SK-N-SH (cell line): Measurements from ENCODE around the gene OR2V1. TPM values are rescaled to one million over a fixed set of nuclear protein-coding genes. Genes with fewer than 3 reads are reported as not detected.

Experiments used
- CTCF ChIA-PET: fragments of 300-600, 350-600 bp; formaldehyde crosslinking; extraction: SDS; loops from one replicate; lab custom pipeline; 2021; lab: Yijun Ruan, JAX
- POLR2A ChIA-PET: fragments of 350-600 bp; sonication (Branson Sonifier 250); formaldehyde crosslinking; extraction: SDS; loops from one replicate; lab custom pipeline; 2020; ENCODE audit warnings: antibody characterized with exemption, inconsistent platforms; lab: Yijun Ruan, JAX
- DNase-seq: peaks from one replicate; pipeline ENCODE4 v3.0.0; 2012
- H2AFZ ChIP-seq: fragments of 200-600 bp; sonication (generic); 2 replicates; pipeline ENCODE4 v1.8.1; 2016; ENCODE audit warnings: antibody characterized with exemption, mild to moderate bottlenecking, low read depth
- H3F3A ChIP-seq: fragments of 200-600 bp; sonication (generic); replicated peaks from 2 replicates; pipeline ENCODE3; 2016; ENCODE audit warnings: antibody characterized with exemption, mild to moderate bottlenecking; ENCODE audit not compliant: insufficient read depth
- H3K27ac ChIP-seq, 2 experiments: fragments of 200-500 bp in 1 of 2; fragments of 200-600 bp in 1 of 2; sonication (Bioruptor generic) in 1 of 2; sonication (generic), shearing (Covaris generic) in 1 of 2; 2 replicates each; pipeline versions ENCODE4 v1.5.1 to v1.6.1; 2014 to 2016; ENCODE audit warnings: low read depth in 2 of 2, inconsistent platforms in 1 of 2, low read length in 1 of 2, mild to moderate bottlenecking in 1 of 2, mixed read lengths in 1 of 2
- H3K27me3 ChIP-seq: fragments of 200-600 bp; sonication (generic), shearing (Covaris generic); 2 replicates; pipeline ENCODE4 v1.6.1; 2016; ENCODE audit warnings: mixed run types; ENCODE audit not compliant: insufficient read depth
- H3K36me3 ChIP-seq, 2 experiments: fragments of 200-500 bp in 1 of 2; fragments of 200-600 bp in 1 of 2; sonication (Bioruptor generic) in 1 of 2; sonication (generic) in 1 of 2; replicated peaks in 1 of 2; 2 replicates each; pipeline versions ENCODE3 to v1.5.1; 2014 to 2016; ENCODE audit warnings: low read length in 1 of 2, mild to moderate bottlenecking in 1 of 2; ENCODE audit not compliant: insufficient read depth in 2 of 2, control insufficient read depth in 1 of 2
- H3K4me1 ChIP-seq, 2 experiments: fragments of 200-500 bp in 1 of 2; fragments of 200-600 bp in 1 of 2; sonication (Bioruptor generic) in 1 of 2; sonication (generic), shearing (Covaris generic) in 1 of 2; 2 replicates each; pipeline versions ENCODE4 v1.5.1 to v1.6.1; 2014 to 2016; ENCODE audit warnings: low read depth in 1 of 2, low read length in 1 of 2, mixed run types in 1 of 2; ENCODE audit not compliant: insufficient read depth in 2 of 2, control insufficient read depth in 1 of 2
- H3K4me2 ChIP-seq: fragments of 200-600 bp; sonication (generic), shearing (Covaris generic); 2 replicates; pipeline ENCODE4 v1.6.1; 2017; ENCODE audit warnings: mixed run types
- H3K4me3 ChIP-seq, 2 experiments: fragments of 200-500 bp in 1 of 2; fragments of 200-600 bp in 1 of 2; sonication (Bioruptor generic) in 1 of 2; sonication (generic), shearing (Covaris generic) in 1 of 2; 2 replicates each; pipeline versions ENCODE4 v1.5.1 to v1.8.1; 2014 to 2016; ENCODE audit warnings: low read depth in 2 of 2, inconsistent platforms in 1 of 2, low read length in 1 of 2, mild to moderate bottlenecking in 1 of 2, mixed read lengths in 1 of 2, moderate library complexity in 1 of 2
- H3K79me2 ChIP-seq: fragments of 200-600 bp; sonication (generic); 2 replicates; pipeline ENCODE4 v1.8.1; 2017; ENCODE audit warnings: mild to moderate bottlenecking; ENCODE audit not compliant: insufficient read depth
- H3K9ac ChIP-seq: fragments of 200-600 bp; sonication (generic); 2 replicates; pipeline ENCODE4 v1.6.1; 2017; ENCODE audit warnings: mixed run types
- H3K9me2 ChIP-seq: fragments of 200-600 bp; sonication (generic); 2 replicates; pipeline ENCODE4 v1.6.1; 2017; ENCODE audit warnings: mixed run types
- H3K9me3 ChIP-seq: fragments of 200-600 bp; sonication (generic); 2 replicates; pipeline ENCODE4 v1.6.1; 2017; ENCODE audit warnings: mixed run types, mild to moderate bottlenecking, moderate library complexity
- H4K20me1 ChIP-seq: fragments of 200-600 bp; sonication (generic); 2 replicates; pipeline ENCODE4 v1.6.1; 2017; ENCODE audit warnings: mild to moderate bottlenecking, mixed run types; ENCODE audit not compliant: insufficient read depth
- EZH2phosphoT487 ChIP-seq: fragments of 200-600 bp; sonication (generic); IDR thresholded peaks from 2 replicates; pipeline ENCODE4 v1.6.1; 2017; ENCODE audit warnings: low read depth, mixed run types, mild to moderate bottlenecking, antibody characterized with exemption, moderate library complexity, borderline replicate concordance
- FOXM1 ChIP-seq: IDR thresholded peaks from 2 replicates; pipeline ENCODE4 v1.4.0; 2012; ENCODE audit warnings: low read depth, mild to moderate bottlenecking
- GABPA ChIP-seq: IDR thresholded peaks from 2 replicates; pipeline ENCODE4 v1.4.0; 2012; ENCODE audit warnings: low read depth, mild to moderate bottlenecking
- GATA2 ChIP-seq: sonication (generic); formaldehyde crosslinking; IDR thresholded peaks from 2 replicates; pipeline ENCODE4 v1.5.0; 2020; ENCODE audit warnings: mild to moderate bottlenecking, missing genetic modification reagents
- IRF3 ChIP-seq: fragments of 150-350 bp; IDR thresholded peaks from 2 replicates; pipeline ENCODE4 v1.6.1; 2016; ENCODE audit warnings: mild to moderate bottlenecking, low read depth, low read length
- MXI1 ChIP-seq: IDR thresholded peaks from 2 replicates; pipeline ENCODE4 v1.6.1; 2012; ENCODE audit warnings: mild to moderate bottlenecking, low read depth, low read length, improper control_type of control experiment
- NFIC ChIP-seq: IDR thresholded peaks from 2 replicates; pipeline ENCODE4 v1.4.0; 2012; ENCODE audit warnings: borderline replicate concordance
- NRF1 ChIP-seq: IDR thresholded peaks from 2 replicates; pipeline ENCODE4 v1.6.1; 2012; ENCODE audit warnings: low read depth, mild to moderate bottlenecking, low read length
- POLR2AphosphoS5 ChIP-seq: IDR thresholded peaks from 2 replicates; pipeline ENCODE4 v1.6.1; 2012; ENCODE audit warnings: low read depth, low read length
- WGBS: methylation state at CpG from one replicate; pipeline ENCODE4 v1.1.6; 2017; ENCODE audit warnings: low lambda C conversion rate; 5-methylcytosine and 5-hydroxymethylcytosine counted together
- polyA plus RNA-seq, 3 experiments: library from polyadenylated mRNA; depleted of rRNA; stranded (reverse); fragments of >200 nt; gene quantifications; 2 replicates each; pipeline ENCODE4 v1.2.3, GENCODE V29; 2012

Gene OR2V1
- polyA plus RNA-seq, 1 of the 3 experiments (the other 2 are of a cell fraction) = not detected

GRCh38 chr5:181166812-181167733, 36.1 kb upstream of the OR2V1 start:
- Histone ChIP-seq H3K27me3 (no peaks in the 10 kb centered on the region), H3K4me3 (no peak overlapping the region), H3K9ac (no peak overlapping the region), H3K79me2 (no peaks in the 10 kb centered on the region), H3K9me3 (no peaks in the 10 kb centered on the region), H3K4me1 (no peaks in the 10 kb centered on the region; a peak in 1 of 4 replicates), H3K9me2 (no peaks in the 10 kb centered on the region), H2AFZ (no peak overlapping the region), H4K20me1 (no peaks in the 10 kb centered on the region), H3K27ac (no peak overlapping the region), H3F3A (peaks cover 11% of the 10 kb centered on the region), H3K4me2 (no peak overlapping the region), H3K36me3 (no peaks in the 10 kb centered on the region)
- no peak for TF ChIP-seq IRF3
- POLR2A ChIA-PET = no interaction called here
- DNase-seq = no peak
- WGBS = 33% methylated on average over 6 of the region's 6 CpGs
- CTCF ChIA-PET = interaction anchor here (0.9 to 1.7 kb wide), 3 partner anchors 25 to 383 kb away, joined by 3 to 4 read pairs (median 3); partner anchors contain the start of gene TRIM7

DNA sequence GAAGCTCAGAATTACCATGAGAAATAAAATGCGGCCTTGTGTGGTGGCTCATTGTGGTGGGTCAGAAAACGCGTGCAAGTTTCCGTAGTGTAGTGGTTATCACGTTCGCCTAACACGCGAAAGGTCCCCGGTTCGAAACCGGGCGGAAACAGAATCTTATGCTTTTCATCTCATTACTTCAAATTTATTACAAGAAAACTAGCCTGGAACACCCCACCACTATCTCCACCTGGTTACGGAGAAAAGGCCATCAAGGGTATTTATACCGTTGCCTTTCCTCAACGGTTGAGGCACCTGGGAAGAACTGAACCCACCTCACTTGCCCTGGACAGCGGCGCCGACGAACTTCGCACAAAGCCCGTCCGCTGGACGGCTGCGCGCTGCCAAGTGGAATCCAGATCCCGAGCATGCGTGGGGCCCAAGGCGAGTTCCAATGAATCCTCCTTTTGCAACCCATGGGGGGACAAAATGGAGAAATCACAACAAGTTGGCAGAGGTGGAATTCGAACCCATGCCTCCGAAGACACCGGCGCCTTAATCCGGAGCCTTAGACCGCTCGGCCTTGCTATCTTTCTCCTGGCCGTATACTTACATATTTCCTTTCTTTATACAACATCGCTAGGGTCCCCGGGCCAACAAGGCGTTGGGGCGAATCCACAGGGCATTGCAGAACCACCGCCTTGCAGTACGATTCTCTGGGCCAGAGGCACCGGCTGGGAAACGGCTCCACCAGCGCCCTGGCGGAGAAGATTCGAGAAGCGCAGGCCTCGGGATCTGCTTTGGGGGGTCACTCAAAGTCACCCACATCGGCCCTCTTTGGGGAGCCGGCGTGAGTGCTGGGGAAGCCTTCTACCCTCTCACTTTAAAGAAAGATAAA, 33.3 kb upstream of the OR2V1 start:
- Histone ChIP-seq H3K27ac (no peak overlapping the region), H3K79me2 (no peaks in the 10 kb centered on the region), H3K9ac (no peak overlapping the region), H3K4me2 (no peak overlapping the region), H3K9me3 (no peaks in the 10 kb centered on the region), H3K4me1 (peaks cover 0 to 18% of the 10 kb centered on the region in 2 experiments; a peak in 1 of 4 replicates), H3K9me2 (no peaks in the 10 kb centered on the region), H3K36me3 (no peaks in the 10 kb centered on the region), H3K27me3 (no peaks in the 10 kb centered on the region), H3F3A (peaks cover 20% of the 10 kb centered on the region), H2AFZ (no peak overlapping the region), H4K20me1 (no peaks in the 10 kb centered on the region), H3K4me3 (no peak overlapping the region)
- ChIA-PET CTCF (no interaction called here), POLR2A (no interaction called here)
- TF ChIP-seq MXI1 (no peak), NFIC (no peak), EZH2phosphoT487 (no peak), POLR2AphosphoS5 (no peak), FOXM1 (no peak), GABPA (no peak), NRF1 (no peak), GATA2 (CRISPR knock-in tag) (no peak)
- WGBS = 44% methylated on average over 35 of the region's 52 CpGs
- no peak for DNase-seq
